HepG2 (cell line): ENCODE measurements around the gene FAM114A1. TPM values are rescaled to one million over a fixed set of nuclear protein-coding genes. Genes with fewer than 3 reads are reported as not detected.

Experiments used
- ATAC-seq: fragments of 200-7000 bp; cut with Tn5 transposase; 3 replicates; pipeline ENCODE4 v1.9.1; 2020; ENCODE audit warnings: mild to moderate bottlenecking, moderate library complexity
- BruUV-seq: library from RNA; stranded (reverse); fragments of 400-500 nt; replicated peaks from 2 replicates; lab custom pipeline; 2021; lab: Mats Ljungman, UMichigan
- CTCF ChIA-PET: fragments of 300-600 bp; formaldehyde crosslinking; extraction: SDS; loops from one replicate; lab custom pipeline; 2021; ENCODE audit warnings: low total read pairs, inconsistent platforms, low intra/inter-chr PET ratio; lab: Yijun Ruan, JAX
- POLR2A ChIA-PET: fragments of 350-600 bp; sonication (Branson Sonifier 250); formaldehyde crosslinking; loops from one replicate; lab custom pipeline; 2020; ENCODE audit warnings: antibody characterized with exemption, inconsistent platforms; lab: Yijun Ruan, JAX
- DNase-seq: peaks from one replicate; pipeline ENCODE4 v3.0.0-alpha.2; 2015; ENCODE audit warnings: low spot score
- FAIRE-seq: peaks from 3 replicates; lab custom pipeline; 2011; peaks lifted over from hg19 to GRCh38; lab: Jason Lieb, UNC
- H2AFZ ChIP-seq: one replicate; pipeline ENCODE4 v1.6.1; 2011; ENCODE audit warnings: low read length, inconsistent platforms
- H3K27ac ChIP-seq: fragments of 300-600 bp; 3 replicates; pipeline ENCODE4 v1.8.0; 2011; ENCODE audit warnings: mixed run types, mild to moderate bottlenecking, mixed read lengths, low read length, inconsistent platforms; ENCODE audit not compliant: insufficient read depth; ENCODE audit errors: extremely low read length
- H3K27me3 ChIP-seq, 2 experiments: fragments of 200-600 bp in 1 of 2; 2 replicates in 1 of 2; 3 replicates in 1 of 2; pipeline versions ENCODE4 v1.6.0 to v1.8.0; 2011; ENCODE audit warnings: low read length in 2 of 2, mild to moderate bottlenecking in 2 of 2, moderate library complexity in 2 of 2, inconsistent platforms in 1 of 2; ENCODE audit not compliant: insufficient read depth in 2 of 2, control insufficient read depth in 1 of 2
- H3K36me3 ChIP-seq, 2 experiments: fragments of 200-600 bp in 1 of 2; replicated peaks in 1 of 2; 2 replicates in 1 of 2; 3 replicates in 1 of 2; pipeline versions ENCODE4 v1.5.1 to v1.8.0; 2011; ENCODE audit warnings: low read length in 2 of 2, inconsistent platforms in 1 of 2; ENCODE audit not compliant: insufficient read depth in 2 of 2, control insufficient read depth in 1 of 2
- H3K4me1 ChIP-seq: 2 replicates; pipeline ENCODE4 v1.5.1; 2012; ENCODE audit warnings: low read length, inconsistent platforms; ENCODE audit not compliant: insufficient read depth
- H3K4me2 ChIP-seq: 2 replicates; pipeline ENCODE4 v1.6.0; 2011; ENCODE audit warnings: low read depth, low read length, inconsistent platforms
- H3K4me3 ChIP-seq, 3 experiments: fragments of 200-600 bp in 1 of 3; sonication (generic), shearing (Covaris generic) in 1 of 3; replicated peaks in 1 of 3; 2 replicates each; pipeline ENCODE4 v1.5.1; 2011 to 2016; ENCODE audit warnings: low read length in 3 of 3, inconsistent platforms in 2 of 3, low read depth in 2 of 3, mild to moderate bottlenecking in 2 of 3, control low read depth in 1 of 3, mixed read lengths in 1 of 3; ENCODE audit not compliant: insufficient read depth in 1 of 3
- H3K79me2 ChIP-seq: one replicate; pipeline ENCODE4 v1.6.1; 2011; ENCODE audit warnings: low read length, inconsistent platforms; ENCODE audit not compliant: insufficient read depth
- H3K9ac ChIP-seq: 2 replicates; pipeline ENCODE4 v1.6.0; 2011; ENCODE audit warnings: mild to moderate bottlenecking, low read depth, low read length, inconsistent platforms; ENCODE audit not compliant: insufficient read depth
- H3K9me3 ChIP-seq: 2 replicates; pipeline ENCODE4 v1.5.1; 2012; ENCODE audit warnings: mild to moderate bottlenecking, low read length
- H4K20me1 ChIP-seq: 2 replicates; pipeline ENCODE4 v1.6.0; 2011; ENCODE audit warnings: inconsistent platforms, mild to moderate bottlenecking, low read length, moderate library complexity; ENCODE audit not compliant: insufficient read depth
- EHMT2 ChIP-seq: fragments of 200-600 bp; sonication (generic); IDR thresholded peaks from 2 replicates; pipeline ENCODE4 v1.7.0; 2017; ENCODE audit warnings: antibody characterized with exemption, low read depth, low read length, borderline replicate concordance
- JUN ChIP-seq: sonication (generic); formaldehyde crosslinking; IDR thresholded peaks from 2 replicates; pipeline ENCODE4 v1.4.0; 2020; ENCODE audit warnings: mild to moderate bottlenecking, missing genetic modification reagents
- POGZ ChIP-seq: sonication (generic); formaldehyde crosslinking; IDR thresholded peaks from 2 replicates; pipeline ENCODE4 v1.4.0; 2020; ENCODE audit warnings: mild to moderate bottlenecking, missing genetic modification reagents
- RBM22 ChIP-seq: fragments of 200-400 bp; formaldehyde crosslinking; optimal IDR thresholded peaks from 2 replicates; pipeline ENCODE3; 2017; ENCODE audit warnings: mild to moderate bottlenecking, low read length, moderate library complexity
- ZKSCAN1 ChIP-seq: fragments of 150-350 bp; IDR thresholded peaks from 2 replicates; pipeline ENCODE4 v1.6.1; 2014; ENCODE audit warnings: low read length
- WGBS: methylation state at CpG from one replicate; pipeline ENCODE4 v1.1.6; 2017; ENCODE audit warnings: low lambda C conversion rate; 5-methylcytosine and 5-hydroxymethylcytosine counted together
- in situ Hi-C: cut with HindIII; loops from 2 replicates; pipeline ENCODE4 v1.10.0; 2017; ENCODE audit warnings: low pct_unique_long_range_greater_than_20kb; ENCODE audit not compliant: extremely low pct_ligation_motif_present
- intact Hi-C: fragments of 100-400 bp; cut with micrococcal nuclease; formaldehyde crosslinking; loops from one replicate; pipeline ENCODE4 v1.10.0; 2022; ENCODE audit not compliant: unreplicated experiment
- polyA plus RNA-seq, 8 experiments: library from polyadenylated mRNA; depleted of rRNA in 3 of 8; stranded (reverse) in 7 of 8; unstranded in 1 of 8; fragments of >200 nt; fragmentation: Illumina TruSeq in 4 of 8; extraction: Trizol in 4 of 8; gene quantifications; 2 replicates each; pipeline versions ENCODE4 v1.2.1 to v1.2.3, GENCODE V29; 2011 to 2016; ENCODE audit warnings: low read depth in 4 of 8, missing spikeins in 1 of 8, mixed read lengths in 1 of 8; ENCODE audit not compliant: insufficient read depth in 1 of 8
- total RNA-seq, 5 experiments: library from RNA; depleted of rRNA; stranded (reverse); fragments of >200 nt; fragmentation: Illumina TruSeq; extraction: Trizol; gene quantifications; 2 replicates each; pipeline ENCODE4 v1.2.3, GENCODE V29; 2016; ENCODE audit warnings: low read depth in 1 of 5
- TF ChIP-seq, protein P1 (sequence below): sonication (generic); formaldehyde crosslinking; IDR thresholded peaks from 2 replicates; pipeline ENCODE4 v1.5.0; 2020; ENCODE audit warnings: mild to moderate bottlenecking, missing genetic modification reagents, borderline replicate concordance
- TF ChIP-seq, protein P2 (sequence below): sonication (generic); formaldehyde crosslinking; IDR thresholded peaks from 2 replicates; pipeline ENCODE4 v1.5.0; 2020; ENCODE audit warnings: missing genetic modification reagents
- TF ChIP-seq, protein P3 (sequence below): sonication (generic); formaldehyde crosslinking; IDR thresholded peaks from 2 replicates; pipeline ENCODE4 v1.4.0; 2020; ENCODE audit warnings: missing genetic modification reagents

The FAM114A1 gene
- total and polyA plus RNA-seq, 2 of the 13 experiments (the other 11 are each of a cell fraction or from before 2014, with no cell fraction given), result 61.0 to 76.9 TPM

DNA sequence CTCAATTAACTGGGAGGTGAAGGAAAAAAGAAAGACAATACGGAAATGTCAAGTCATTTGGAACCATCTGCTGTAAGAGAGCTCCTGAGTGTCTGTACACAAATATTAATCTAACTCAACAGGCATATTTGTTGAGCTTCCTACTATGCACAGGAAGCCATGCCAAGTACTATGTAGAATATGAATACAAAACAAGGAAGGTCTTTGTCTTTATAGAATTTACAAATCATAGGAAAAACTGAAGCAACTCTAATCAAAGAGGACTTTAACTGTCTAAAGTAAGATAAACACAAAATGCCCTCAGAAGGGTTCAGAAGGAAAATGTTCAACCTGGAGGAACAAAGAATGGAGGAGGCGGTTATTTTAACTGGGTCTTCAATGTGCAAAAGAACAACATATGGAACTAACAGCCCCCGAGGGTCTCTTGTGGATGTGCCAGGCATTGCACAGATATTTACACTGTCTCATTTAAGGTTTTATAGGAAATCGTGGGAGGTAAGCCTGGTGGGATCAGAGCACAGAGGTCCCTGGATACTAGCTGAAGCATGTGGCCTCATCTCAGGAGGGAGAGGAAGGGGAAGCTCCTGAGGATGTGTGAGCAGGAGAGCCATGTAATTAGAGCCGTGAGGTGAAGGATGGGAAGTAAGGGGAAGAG, 5.8 kb downstream of the FAM114A1 start (continued):
- 0 out of 2 replicates have a peak, but pooled peaks have one; percentile 21 for TF ChIP-seq EHMT2
- TF ChIP-seq ZKSCAN1, result 0 out of 2 replicates have a peak, but pooled peaks have one; percentile 61
- TF ChIP-seq RBM22, result peak; percentile 49
- TF ChIP-seq, all 625 proteins: peak for 6

DNA sequence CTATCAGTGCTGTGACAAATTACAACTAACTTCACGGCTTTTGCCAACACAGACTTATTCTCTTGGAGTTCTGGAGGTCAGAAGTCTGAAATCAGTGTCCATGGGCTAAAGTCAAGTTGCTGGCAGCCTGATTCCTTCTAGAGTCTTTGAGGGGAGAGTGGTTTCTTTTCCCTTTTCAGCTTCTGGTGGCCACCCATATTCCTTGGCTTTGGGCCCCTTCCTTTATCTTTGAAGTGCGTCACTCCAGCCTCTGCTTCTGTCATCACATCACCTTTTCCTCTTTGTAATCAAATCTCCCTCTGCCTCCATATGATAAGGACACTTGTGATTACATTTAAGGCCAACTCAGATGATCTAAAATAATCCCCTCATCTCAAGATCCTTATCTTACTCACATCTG, 9.0 kb downstream of the FAM114A1 start:
- no peaks in the 10 kb centered on the region for H3K27me3 ChIP-seq
- H3K27ac ChIP-seq, result no peak overlapping the region
- H4K20me1 ChIP-seq, result peaks cover 12% of the 10 kb centered on the region
- H3K4me3 ChIP-seq, result no peak overlapping the region
- H3K36me3 ChIP-seq, result peaks cover 25 to 37% of the 10 kb centered on the region in 2 experiments
- no peak for TF ChIP-seq JUN (CRISPR knock-in tag)
- TF ChIP-seq, protein P1, sequence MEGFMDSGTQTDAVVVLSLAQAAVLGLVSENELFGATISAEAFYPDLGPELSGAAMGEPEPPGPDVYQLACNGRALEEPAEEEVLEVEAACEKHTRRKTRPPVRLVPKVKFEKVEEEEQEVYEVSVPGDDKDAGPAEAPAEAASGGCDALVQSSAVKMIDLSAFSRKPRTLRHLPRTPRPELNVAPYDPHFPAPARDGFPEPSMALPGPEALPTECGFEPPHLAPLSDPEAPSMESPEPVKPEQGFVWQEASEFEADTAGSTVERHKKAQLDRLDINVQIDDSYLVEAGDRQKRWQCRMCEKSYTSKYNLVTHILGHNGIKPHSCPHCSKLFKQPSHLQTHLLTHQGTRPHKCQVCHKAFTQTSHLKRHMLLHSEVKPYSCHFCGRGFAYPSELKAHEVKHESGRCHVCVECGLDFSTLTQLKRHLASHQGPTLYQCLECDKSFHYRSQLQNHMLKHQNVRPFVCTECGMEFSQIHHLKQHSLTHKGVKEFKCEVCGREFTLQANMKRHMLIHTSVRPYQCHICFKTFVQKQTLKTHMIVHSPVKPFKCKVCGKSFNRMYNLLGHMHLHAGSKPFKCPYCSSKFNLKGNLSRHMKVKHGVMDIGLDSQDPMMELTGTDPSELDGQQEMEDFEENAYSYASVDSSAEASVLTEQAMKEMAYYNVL, result no peak
- no peak for TF ChIP-seq POGZ (CRISPR knock-in tag)
- TF ChIP-seq, protein P2, sequence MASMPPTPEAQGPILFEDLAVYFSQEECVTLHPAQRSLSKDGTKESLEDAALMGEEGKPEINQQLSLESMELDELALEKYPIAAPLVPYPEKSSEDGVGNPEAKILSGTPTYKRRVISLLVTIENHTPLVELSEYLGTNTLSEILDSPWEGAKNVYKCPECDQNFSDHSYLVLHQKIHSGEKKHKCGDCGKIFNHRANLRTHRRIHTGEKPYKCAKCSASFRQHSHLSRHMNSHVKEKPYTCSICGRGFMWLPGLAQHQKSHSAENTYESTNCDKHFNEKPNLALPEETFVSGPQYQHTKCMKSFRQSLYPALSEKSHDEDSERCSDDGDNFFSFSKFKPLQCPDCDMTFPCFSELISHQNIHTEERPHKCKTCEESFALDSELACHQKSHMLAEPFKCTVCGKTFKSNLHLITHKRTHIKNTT (CRISPR knock-in tag), result no peak
- TF ChIP-seq, protein P3, sequence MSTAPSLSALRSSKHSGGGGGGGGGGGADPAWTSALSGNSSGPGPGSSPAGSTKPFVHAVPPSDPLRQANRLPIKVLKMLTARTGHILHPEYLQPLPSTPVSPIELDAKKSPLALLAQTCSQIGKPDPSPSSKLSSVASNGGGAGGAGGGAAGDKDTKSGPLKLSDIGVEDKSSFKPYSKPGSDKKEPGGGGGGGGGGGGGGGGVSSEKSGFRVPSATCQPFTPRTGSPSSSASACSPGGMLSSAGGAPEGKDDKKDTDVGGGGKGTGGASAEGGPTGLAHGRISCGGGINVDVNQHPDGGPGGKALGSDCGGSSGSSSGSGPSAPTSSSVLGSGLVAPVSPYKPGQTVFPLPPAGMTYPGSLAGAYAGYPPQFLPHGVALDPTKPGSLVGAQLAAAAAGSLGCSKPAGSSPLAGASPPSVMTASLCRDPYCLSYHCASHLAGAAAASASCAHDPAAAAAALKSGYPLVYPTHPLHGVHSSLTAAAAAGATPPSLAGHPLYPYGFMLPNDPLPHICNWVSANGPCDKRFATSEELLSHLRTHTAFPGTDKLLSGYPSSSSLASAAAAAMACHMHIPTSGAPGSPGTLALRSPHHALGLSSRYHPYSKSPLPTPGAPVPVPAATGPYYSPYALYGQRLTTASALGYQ, result no peak
- intact Hi-C loops, result loop anchor here (5.0 kb wide), 1 partner anchor 821 kb away; the partner anchor contains the start of gene UBE2K
- peaks cover 36% of the 10 kb centered on the region for H3K79me2 ChIP-seq
- ChIA-PET CTCF (no interaction called here), POLR2A (no interaction called here)
- no peak overlapping the region for H3K4me2 ChIP-seq
- in situ Hi-C loops, result no loop called here
- BruUV-seq, result no TSS peak
- ATAC-seq, result no peak
- no peak for DNase-seq
- H2AFZ ChIP-seq, result no peak overlapping the region
- 97% methylated on average over 2 of the region's 2 CpGs for WGBS
- no peak overlapping the region for H3K9ac ChIP-seq
- H3K9me3 ChIP-seq, result no peaks in the 10 kb centered on the region
- no peak for FAIRE-seq
- H3K4me1 ChIP-seq, result peaks cover 39% of the 10 kb centered on the region
